Measurements from ENCODE around the gene MRAS. TPM values are rescaled to one million over a fixed set of nuclear protein-coding genes. Genes with fewer than 3 reads are reported as not detected.

MRAS gene
- total and polyA plus RNA-seq, 8 donors: 18.1 to 48.0 (median 21.5) TPM

- Histone ChIP-seq H3K4me3 (no peak overlapping the region), H3K27ac (no peak overlapping the region), H3K9me3 (no peaks in the 10 kb centered on the region), H3K27me3 (no peaks in the 10 kb centered on the region), H3K36me3 (no peaks in the 10 kb centered on the region), H3K4me1 (no peaks in the 10 kb centered on the region)
- DNase-seq (no peak), ATAC-seq (no peak)
- TF ChIP-seq CTCF (IDR thresholded peaks at IDR 0.05): no peak
- intact Hi-C loops (cut with DNase I): no loop called here
These were observed 10.1 kb upstream of the MRAS start for GRCh38 chr3:138338244-138338643.

- no peak for TF ChIP-seq CTCF (IDR thresholded peaks at IDR 0.05)
- H3K27ac ChIP-seq: no peak overlapping the region
- H3K4me3 ChIP-seq: no peak overlapping the region
- H3K9me3 ChIP-seq: no peaks in the 10 kb centered on the region
- H3K27me3 ChIP-seq: no peaks in the 10 kb centered on the region
- ATAC-seq (no peak), DNase-seq (no peak)
- H3K36me3 ChIP-seq: no peaks in the 10 kb centered on the region
- intact Hi-C loops (cut with DNase I): no loop called here
- H3K4me1 ChIP-seq: no peaks in the 10 kb centered on the region
These were observed 9.6 kb upstream of the MRAS start for GRCh38 chr3:138338811-138339210.

GRCh38 chr3:138340511-138340910, 7.9 kb upstream of the MRAS start:
- no peak for TF ChIP-seq CTCF (IDR thresholded peaks at IDR 0.05)
- Histone ChIP-seq H3K27ac (no peak overlapping the region), H3K36me3 (no peaks in the 10 kb centered on the region), H3K27me3 (no peaks in the 10 kb centered on the region), H3K9me3 (no peaks in the 10 kb centered on the region), H3K4me1 (no peaks in the 10 kb centered on the region), H3K4me3 (no peak overlapping the region)
- ATAC-seq (no peak), DNase-seq (no peak)
- intact Hi-C loops (cut with DNase I): loop anchor here in 1 of 2 donors (10.0 kb wide), 1 partner anchor 74 kb away; no protein-coding TSS in a partner anchor

GRCh38 chr3:138344754-138345153, 3.6 kb upstream of the MRAS start:
- no peak for DNase-seq
- intact Hi-C loops (cut with DNase I): loop anchor here in 1 of 2 donors (10.0 kb wide), 1 partner anchor 70 kb away; no protein-coding TSS in a partner anchor
- H3K27ac ChIP-seq: no peak overlapping the region

More at GRCh38 chr3:138344754-138345153, 3.6 kb upstream of the MRAS start:
- H3K9me3 ChIP-seq: no peaks in the 10 kb centered on the region
- peaks cover 0 to 25% of the 10 kb centered on the region in 2 donors for H3K27me3 ChIP-seq
- H3K4me3 ChIP-seq: no peak overlapping the region
- peaks cover 5 to 16% of the 10 kb centered on the region in 2 donors for H3K4me1 ChIP-seq
- no peak for TF ChIP-seq CTCF (IDR thresholded peaks at IDR 0.05)
- no peak for ATAC-seq
- no peaks in the 10 kb centered on the region for H3K36me3 ChIP-seq
